LNCaP clone FGC (cell line): Measurements from ENCODE around the gene CHCHD10.

Experiments
- DNase-seq: peaks from one replicate; pipeline ENCODE4 v3.0.0-alpha.2; 2011; ENCODE audit warnings: low read depth
- H3K4me3 ChIP-seq: 2 replicates; pipeline ENCODE4 v1.5.1; 2011; ENCODE audit warnings: mild to moderate bottlenecking, low read depth, low read length, control low read depth
- TF ChIP-seq, protein P1 (sequence below): IDR thresholded peaks from 2 replicates; pipeline ENCODE4 v1.5.1; 2012; ENCODE audit warnings: mild to moderate bottlenecking; ENCODE audit not compliant: control insufficient read depth, insufficient read depth; ENCODE audit errors: extremely low read depth

The CHCHD10 gene

GRCh38 chr22:23804781-23805291 lies 37.1 kb upstream of the CHCHD10 start:
- H3K4me3 ChIP-seq, result no peak overlapping the region
- no peak for DNase-seq
- TF ChIP-seq, protein P1, sequence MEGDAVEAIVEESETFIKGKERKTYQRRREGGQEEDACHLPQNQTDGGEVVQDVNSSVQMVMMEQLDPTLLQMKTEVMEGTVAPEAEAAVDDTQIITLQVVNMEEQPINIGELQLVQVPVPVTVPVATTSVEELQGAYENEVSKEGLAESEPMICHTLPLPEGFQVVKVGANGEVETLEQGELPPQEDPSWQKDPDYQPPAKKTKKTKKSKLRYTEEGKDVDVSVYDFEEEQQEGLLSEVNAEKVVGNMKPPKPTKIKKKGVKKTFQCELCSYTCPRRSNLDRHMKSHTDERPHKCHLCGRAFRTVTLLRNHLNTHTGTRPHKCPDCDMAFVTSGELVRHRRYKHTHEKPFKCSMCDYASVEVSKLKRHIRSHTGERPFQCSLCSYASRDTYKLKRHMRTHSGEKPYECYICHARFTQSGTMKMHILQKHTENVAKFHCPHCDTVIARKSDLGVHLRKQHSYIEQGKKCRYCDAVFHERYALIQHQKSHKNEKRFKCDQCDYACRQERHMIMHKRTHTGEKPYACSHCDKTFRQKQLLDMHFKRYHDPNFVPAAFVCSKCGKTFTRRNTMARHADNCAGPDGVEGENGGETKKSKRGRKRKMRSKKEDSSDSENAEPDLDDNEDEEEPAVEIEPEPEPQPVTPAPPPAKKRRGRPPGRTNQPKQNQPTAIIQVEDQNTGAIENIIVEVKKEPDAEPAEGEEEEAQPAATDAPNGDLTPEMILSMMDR, result no peak

- H3K4me3 ChIP-seq, result no peak overlapping the region
- DNase-seq, result no peak
- TF ChIP-seq, protein P1, result no peak
Measured at GRCh38 chr22:23803001-23803819, 35.4 kb upstream of the CHCHD10 start.

GRCh38 chr22:23801886-23802377 lies 34.2 kb upstream of the CHCHD10 start:
- H3K4me3 ChIP-seq, result no peak overlapping the region
- DNase-seq, result no peak
- TF ChIP-seq, protein P1, result no peak

DNA sequence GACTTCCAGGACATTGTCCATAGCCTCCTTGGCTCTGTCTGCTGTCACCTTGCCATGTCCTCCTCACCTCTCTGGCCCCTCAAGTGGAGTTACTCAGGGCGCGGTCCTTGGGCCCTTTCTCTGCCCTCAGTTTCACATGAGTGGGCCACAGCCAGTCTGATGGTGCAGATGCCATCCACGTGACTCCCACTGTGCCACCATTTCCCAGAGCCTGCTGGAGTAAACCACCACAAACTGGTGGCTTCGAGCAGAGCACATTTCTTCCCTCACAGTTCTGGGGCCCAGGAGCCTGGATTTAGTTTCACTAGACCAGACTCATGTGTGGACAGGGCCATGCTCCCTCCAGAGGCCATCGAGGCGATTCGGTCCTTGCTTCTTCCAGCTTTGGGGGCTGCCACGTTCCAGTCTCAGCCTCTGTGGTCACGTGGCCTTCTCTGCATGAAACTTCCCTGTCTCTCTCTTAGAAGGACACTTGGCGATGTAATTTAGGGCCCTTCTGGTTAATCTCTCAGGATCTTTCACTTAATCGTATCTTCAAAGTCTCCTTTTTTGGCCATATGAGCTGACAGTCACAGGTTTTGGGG lies 33.6 kb upstream of the CHCHD10 start:
- TF ChIP-seq, protein P1, result no peak
- DNase-seq, result no peak
- no peak overlapping the region for H3K4me3 ChIP-seq

GRCh38 chr22:23800297-23801237 lies 32.8 kb upstream of the CHCHD10 start:
- H3K4me3 ChIP-seq, result no peak overlapping the region
- DNase-seq, result no peak
- TF ChIP-seq, protein P1, result no peak

- DNase-seq, result no peak
- TF ChIP-seq, protein P1, result no peak
Measured at GRCh38 chr22:23796461-23796860, 28.7 kb upstream of the CHCHD10 start.

More at GRCh38 chr22:23796461-23796860, 28.7 kb upstream of the CHCHD10 start:
- no peak overlapping the region for H3K4me3 ChIP-seq
